Lower leg skin (tissue), 4 donors: Measurements from ENCODE around the gene RNF145. TPM values are rescaled to one million over a fixed set of nuclear protein-coding genes. Genes with fewer than 3 reads are reported as not detected.

Experiments
- DNase-seq, 2 donors: peaks; one replicate each; pipeline ENCODE4 v3.0.0-alpha.2; 2019; ENCODE audit warnings: low spot score in 2 of 2
- H3K4me3 ChIP-seq: fragments of 200-600 bp; sonication (generic); 2 replicates; pipeline ENCODE4 v1.5.1; 2017; ENCODE audit warnings: mild to moderate bottlenecking, low read depth; ENCODE audit not compliant: poor library complexity, severe bottlenecking
- CTCF ChIP-seq, 3 donors: fragments of 450-650 bp; IDR thresholded peaks; one replicate each; pipeline ENCODE4 v1.5.1; 2016; ENCODE audit warnings: antibody characterized with exemption in 3 of 3, mild to moderate bottlenecking in 3 of 3, moderate library complexity in 2 of 3
- POLR2A ChIP-seq, 2 donors: fragments of 450-650 bp; IDR thresholded peaks; one replicate each; pipeline ENCODE4 v1.6.1; 2016 to 2017; ENCODE audit warnings: antibody characterized with exemption in 2 of 2, mild to moderate bottlenecking in 1 of 2, moderate library complexity in 1 of 2
- WGBS, 2 donors: methylation state at CpG; one replicate each; pipeline ENCODE4 v1.1.5; 2018; 5-methylcytosine and 5-hydroxymethylcytosine counted together
- intact Hi-C: fragments of 100-400 bp; cut with DNase I; formaldehyde crosslinking; loops from one replicate; pipeline ENCODE4 v1.15.0; 2023; ENCODE audit warnings: low total_unique reads
- total RNA-seq, 4 donors: library from RNA; depleted of rRNA; stranded (reverse); fragments of >200 nt; gene quantifications; one replicate each; pipeline ENCODE4 v1.1.0, GENCODE V29; 2016

The RNF145 gene
- total RNA-seq, 4 donors from 2014 or later, result 32.8 to 57.0 (median 43.9) TPM

DNA sequence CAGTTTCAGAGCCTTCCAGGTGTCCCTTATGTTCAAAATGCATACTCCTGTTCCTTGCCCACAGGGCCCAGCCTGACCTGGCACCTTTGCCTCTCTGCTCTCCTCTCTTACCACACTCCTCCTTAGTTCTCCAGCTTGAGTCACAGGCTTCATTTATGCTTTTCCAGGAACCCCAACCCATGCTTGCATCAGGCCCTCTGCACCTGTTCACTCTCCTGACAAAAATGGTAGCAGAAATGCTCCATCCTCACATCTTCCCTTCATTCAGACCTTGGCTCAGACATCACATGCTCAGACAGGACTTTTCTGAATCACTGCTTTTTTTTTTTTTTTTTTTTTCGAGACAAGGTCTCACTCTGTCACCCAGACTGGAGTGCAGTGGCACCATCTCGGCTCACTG, 15.1 kb upstream of the RNF145 start:
- intact Hi-C loops, result no loop called here
- 52 to 70% methylated on average over 2 of the region's 2 CpGs for WGBS, 2 donors
- H3K4me3 ChIP-seq, result no peak overlapping the region
- TF ChIP-seq CTCF (IDR thresholded peaks at IDR 0.05) (no peak), POLR2A (IDR thresholded peaks at IDR 0.05) (no peak)
- no peak for DNase-seq

DNA sequence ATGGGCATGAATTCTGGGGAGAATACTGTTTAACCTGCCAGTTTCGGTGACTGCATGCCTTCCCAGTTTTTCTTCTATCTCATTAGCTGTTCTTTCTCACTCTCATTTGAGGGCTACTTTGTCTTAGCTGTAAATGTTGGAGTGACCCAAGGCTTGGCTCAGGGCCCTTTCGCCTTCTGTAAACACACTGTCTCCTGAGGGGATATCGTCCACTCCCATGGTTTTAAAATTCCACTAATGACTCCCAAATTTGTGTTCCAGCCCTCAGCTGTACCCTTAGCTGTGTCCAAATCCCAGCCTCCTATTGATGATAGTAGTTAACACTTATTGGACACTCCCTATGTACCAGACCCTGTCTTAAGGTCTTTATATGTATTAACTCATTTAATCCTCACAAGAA, 14.1 kb upstream of the RNF145 start:
- intact Hi-C loops, result no loop called here
- no peak overlapping the region for H3K4me3 ChIP-seq
- TF ChIP-seq POLR2A (IDR thresholded peaks at IDR 0.05) (no peak), CTCF (IDR thresholded peaks at IDR 0.05) (no peak)
- DNase-seq, result no peak
- 94 to 96% methylated on average over 3 of the region's 3 CpGs for WGBS, 2 donors

DNA sequence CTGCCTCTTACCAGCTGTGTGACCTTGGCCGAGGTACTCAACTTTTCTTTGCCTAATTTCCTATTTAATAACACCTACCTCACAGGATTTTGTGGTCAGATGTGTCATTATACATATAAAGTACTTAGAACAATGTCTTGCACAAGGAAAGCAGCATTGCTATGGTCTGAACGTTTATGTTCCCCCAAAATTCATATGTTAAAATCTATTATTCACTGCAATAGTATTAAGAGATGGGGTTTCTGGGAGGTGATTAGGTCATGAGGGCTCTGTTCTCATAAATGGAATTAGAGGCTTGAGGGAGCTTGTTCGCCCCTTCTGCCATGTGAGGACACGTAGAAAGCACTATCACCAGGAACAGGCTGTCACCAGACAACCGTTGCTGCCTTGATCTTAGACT, 10.9 kb upstream of the RNF145 start:
- TF ChIP-seq CTCF (IDR thresholded peaks at IDR 0.05), result no peak
- TF ChIP-seq POLR2A (IDR thresholded peaks at IDR 0.05), result no peak
- WGBS, 2 donors, result 54 to 67% methylated on average over 5 of the region's 5 CpGs
- intact Hi-C loops, result no loop called here
- no peak for DNase-seq
- no peak overlapping the region for H3K4me3 ChIP-seq

- intact Hi-C loops, result no loop called here
- TF ChIP-seq POLR2A (IDR thresholded peaks at IDR 0.05) (no peak), CTCF (IDR thresholded peaks at IDR 0.05) (no peak)
- WGBS, 2 donors, result 42 to 44% methylated on average over 2 of the region's 2 CpGs
- no peak for DNase-seq
- H3K4me3 ChIP-seq, result no peak overlapping the region
Observed at GRCh38 chr5:159218595-159219023, 9.3 kb upstream of the RNF145 start.

- intact Hi-C loops, result no loop called here
- 80 to 86% methylated on average over 2 of the region's 2 CpGs for WGBS, 2 donors
- no peak for TF ChIP-seq CTCF (IDR thresholded peaks at IDR 0.05)
Observed at GRCh38 chr5:159217236-159217635, 7.9 kb upstream of the RNF145 start.

GRCh38 chr5:159216454-159216853, 7.1 kb upstream of the RNF145 start:
- WGBS, 2 donors, result 57 to 60% methylated on average over 2 of the region's 2 CpGs
- intact Hi-C loops, result no loop called here
- H3K4me3 ChIP-seq, result no peak overlapping the region
- no peak for DNase-seq
- TF ChIP-seq POLR2A (IDR thresholded peaks at IDR 0.05) (no peak), CTCF (IDR thresholded peaks at IDR 0.05) (no peak)

More at GRCh38 chr5:159217236-159217635, 7.9 kb upstream of the RNF145 start:
- DNase-seq, result no peak
- H3K4me3 ChIP-seq, result no peak overlapping the region
